ENCODE measurements around the gene TOGARAM2.

The TOGARAM2 gene

DNA sequence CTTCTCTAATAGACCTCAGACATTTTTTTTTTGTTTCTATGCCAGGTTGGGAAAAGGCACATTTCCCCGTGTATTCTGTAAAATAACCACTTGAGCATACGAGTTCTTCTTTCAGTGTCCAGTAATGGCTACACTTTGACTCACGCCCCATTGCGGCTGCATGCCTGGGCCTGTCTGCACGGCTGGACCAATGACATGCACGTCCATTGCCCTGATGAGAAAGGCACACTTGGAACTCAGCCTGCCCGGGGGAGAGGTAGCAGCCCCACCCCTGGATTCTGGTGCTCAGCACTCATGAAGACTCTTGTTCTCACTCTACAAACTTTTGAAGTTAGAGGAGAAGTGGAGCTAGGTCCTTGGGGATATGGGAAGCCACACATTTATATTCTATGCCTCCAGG, 87.4 kb downstream of the TOGARAM2 start:
- POLR2A ChIA-PET, result no interaction called here
- CTCF ChIA-PET, result no interaction called here
- TF ChIP-seq FOXK2 (IDR thresholded peaks at IDR 0.05), result no peak
- DNase-seq (ENCODE audit: extremely low spot score), result no peak

DNA sequence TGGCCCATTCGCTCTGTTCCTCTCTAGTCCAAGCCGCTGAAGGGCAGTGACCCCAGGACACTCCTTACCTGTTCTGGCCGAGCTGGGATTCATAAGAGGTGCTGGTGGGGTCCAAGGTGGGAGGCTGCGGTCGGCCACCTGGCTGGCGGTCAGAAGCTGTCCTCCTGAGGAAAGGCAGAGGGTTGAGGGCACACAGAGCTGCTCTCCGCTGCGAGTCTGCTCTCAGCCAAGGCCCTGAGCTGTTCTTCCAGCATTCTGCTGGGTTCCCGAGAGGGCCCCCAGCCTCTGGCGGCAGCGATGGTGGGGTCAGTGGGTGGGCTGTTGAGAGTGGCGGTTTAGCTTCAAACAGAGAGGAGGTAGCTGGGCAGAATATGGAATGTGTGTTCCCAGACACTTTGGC, 89.4 kb downstream of the TOGARAM2 start:
- TF ChIP-seq NFRKB (IDR thresholded peaks at IDR 0.05) (no peak), ARNT (IDR thresholded peaks at IDR 0.05) (no peak), FOXA1 (IDR thresholded peaks at IDR 0.05) (no peak), L3MBTL2 (conservative IDR thresholded peaks at IDR 0.05) (no peak), ZNF384 (IDR thresholded peaks at IDR 0.05) (no peak), BHLHE40 (IDR thresholded peaks at IDR 0.05; ENCODE audit: borderline replicate concordance) (no peak), LEF1 (IDR thresholded peaks at IDR 0.05; ENCODE audit: borderline replicate concordance) (no peak), HDGF (IDR thresholded peaks at IDR 0.05; ENCODE audit: borderline replicate concordance) (no peak), FOXM1 (IDR thresholded peaks at IDR 0.05; ENCODE audit: borderline replicate concordance) (no peak), CTBP1 (IDR thresholded peaks at IDR 0.05; ENCODE audit: borderline replicate concordance) (no peak), ELF4 (IDR thresholded peaks at IDR 0.05) (no peak), SP1 (IDR thresholded peaks at IDR 0.05) (no peak), FOXK2 (IDR thresholded peaks at IDR 0.05) (no peak), SUZ12 (IDR thresholded peaks at IDR 0.05) (no peak), TARDBP (IDR thresholded peaks at IDR 0.05) (no peak)
- TF ChIP-seq, protein P1, sequence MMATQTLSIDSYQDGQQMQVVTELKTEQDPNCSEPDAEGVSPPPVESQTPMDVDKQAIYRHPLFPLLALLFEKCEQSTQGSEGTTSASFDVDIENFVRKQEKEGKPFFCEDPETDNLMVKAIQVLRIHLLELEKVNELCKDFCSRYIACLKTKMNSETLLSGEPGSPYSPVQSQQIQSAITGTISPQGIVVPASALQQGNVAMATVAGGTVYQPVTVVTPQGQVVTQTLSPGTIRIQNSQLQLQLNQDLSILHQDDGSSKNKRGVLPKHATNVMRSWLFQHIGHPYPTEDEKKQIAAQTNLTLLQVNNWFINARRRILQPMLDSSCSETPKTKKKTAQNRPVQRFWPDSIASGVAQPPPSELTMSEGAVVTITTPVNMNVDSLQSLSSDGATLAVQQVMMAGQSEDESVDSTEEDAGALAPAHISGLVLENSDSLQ (IDR thresholded peaks at IDR 0.05), result no peak
- no peak for DNase-seq (ENCODE audit: extremely low spot score)
- ChIA-PET CTCF (no interaction called here), POLR2A (no interaction called here)

DNA sequence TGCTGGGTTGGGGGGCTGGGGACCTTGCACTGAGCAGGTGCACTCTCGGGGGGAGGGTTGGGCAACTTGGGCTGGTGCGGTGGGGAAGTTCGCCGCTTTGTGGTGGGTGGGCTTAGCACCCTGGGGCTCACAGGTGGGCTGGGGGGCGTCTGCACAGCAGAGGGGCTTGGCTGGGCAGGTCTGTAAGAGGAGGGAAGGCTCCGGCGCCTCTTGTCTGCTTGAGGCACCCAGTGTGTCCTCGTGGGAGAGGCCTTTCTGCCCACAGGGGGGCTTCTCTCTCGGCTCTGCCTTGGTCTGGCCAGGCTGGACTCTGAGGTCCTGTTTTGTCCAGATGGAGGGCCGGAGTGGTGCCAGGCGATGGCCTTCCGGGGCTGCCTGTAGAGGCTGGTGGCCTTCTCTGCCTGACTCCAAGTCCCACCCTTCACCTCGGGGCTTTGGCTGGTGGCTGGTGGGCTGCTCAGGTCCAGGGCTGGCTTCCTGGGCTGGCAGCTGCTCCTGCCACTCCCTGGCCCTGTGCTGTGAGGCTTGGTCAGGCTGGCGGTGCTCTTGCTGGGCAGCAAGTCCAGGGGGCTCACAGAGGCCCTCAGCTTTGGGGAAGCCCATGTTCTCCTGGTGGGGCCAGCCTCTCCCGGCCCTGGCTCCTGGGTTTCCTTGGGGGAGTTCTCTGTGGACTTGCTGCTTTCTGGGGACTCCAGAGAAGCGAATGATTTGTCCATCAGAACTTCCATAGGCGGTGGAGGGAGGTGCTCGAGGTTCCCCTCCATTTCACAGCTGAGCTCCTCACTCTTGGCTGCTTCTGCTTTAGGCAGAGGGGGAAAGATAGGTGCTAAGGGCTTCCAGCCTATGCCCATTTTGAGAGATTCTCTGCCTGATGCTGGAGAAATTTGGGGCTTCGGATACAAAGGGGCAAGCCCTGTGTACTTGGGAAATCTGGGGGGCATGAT, 90.2 kb downstream of the TOGARAM2 start:
- DNase-seq (ENCODE audit: extremely low spot score), result no peak
- no peak for TF ChIP-seq SUZ12 (IDR thresholded peaks at IDR 0.05)
- TF ChIP-seq BHLHE40 (IDR thresholded peaks at IDR 0.05; ENCODE audit: borderline replicate concordance), result no peak
- no peak for TF ChIP-seq ARNT (IDR thresholded peaks at IDR 0.05)
- TF ChIP-seq HDGF (IDR thresholded peaks at IDR 0.05; ENCODE audit: borderline replicate concordance), result no peak
- no peak for TF ChIP-seq ELF4 (IDR thresholded peaks at IDR 0.05)
- TF ChIP-seq, protein P1 (IDR thresholded peaks at IDR 0.05), result no peak
- TF ChIP-seq FOXK2 (IDR thresholded peaks at IDR 0.05), result no peak
- no peak for TF ChIP-seq ZNF384 (IDR thresholded peaks at IDR 0.05)
- no peak for TF ChIP-seq TARDBP (IDR thresholded peaks at IDR 0.05)
- no peak for TF ChIP-seq L3MBTL2 (conservative IDR thresholded peaks at IDR 0.05)
- ChIA-PET CTCF (no interaction called here), POLR2A (no interaction called here)

DNA sequence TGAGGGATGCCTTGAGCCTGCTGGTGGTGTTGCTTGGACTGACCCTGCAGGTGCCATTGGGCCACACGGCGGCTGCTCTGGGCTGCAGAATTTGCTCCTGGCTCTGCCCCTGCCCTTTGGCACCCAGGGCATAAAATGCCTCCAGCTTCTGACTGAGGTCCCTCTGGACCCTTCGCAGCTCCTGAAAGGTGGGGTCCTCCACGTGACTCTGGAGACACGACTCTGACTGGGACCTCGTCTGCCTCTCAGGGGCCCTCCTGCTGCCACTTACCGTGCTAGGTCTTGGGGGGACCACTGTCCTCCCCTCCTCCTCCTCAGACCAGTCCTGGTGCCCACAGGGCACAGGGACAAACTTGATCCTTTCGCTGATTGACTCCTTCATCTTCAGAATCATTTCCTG, 91.2 kb downstream of the TOGARAM2 start:
- no peak for DNase-seq (ENCODE audit: extremely low spot score)
- ChIA-PET CTCF (no interaction called here), POLR2A (no interaction called here)
- TF ChIP-seq NFRKB (IDR thresholded peaks at IDR 0.05), result no peak
- no peak for TF ChIP-seq SP1 (IDR thresholded peaks at IDR 0.05)
- no peak for TF ChIP-seq FOXK2 (IDR thresholded peaks at IDR 0.05)
- no peak for TF ChIP-seq TARDBP (IDR thresholded peaks at IDR 0.05)
- no peak for TF ChIP-seq ARNT (IDR thresholded peaks at IDR 0.05)
- no peak for TF ChIP-seq L3MBTL2 (conservative IDR thresholded peaks at IDR 0.05)
- TF ChIP-seq CTBP1 (IDR thresholded peaks at IDR 0.05; ENCODE audit: borderline replicate concordance), result no peak
- TF ChIP-seq ZNF384 (IDR thresholded peaks at IDR 0.05), result no peak
- TF ChIP-seq HDGF (IDR thresholded peaks at IDR 0.05; ENCODE audit: borderline replicate concordance), result no peak
- TF ChIP-seq, protein P1 (IDR thresholded peaks at IDR 0.05), result no peak
- TF ChIP-seq BHLHE40 (IDR thresholded peaks at IDR 0.05; ENCODE audit: borderline replicate concordance), result no peak
- no peak for TF ChIP-seq FOXA1 (IDR thresholded peaks at IDR 0.05)
- TF ChIP-seq ELF4 (IDR thresholded peaks at IDR 0.05), result no peak
- no peak for TF ChIP-seq LEF1 (IDR thresholded peaks at IDR 0.05; ENCODE audit: borderline replicate concordance)
- TF ChIP-seq SUZ12 (IDR thresholded peaks at IDR 0.05), result no peak
- TF ChIP-seq FOXM1 (IDR thresholded peaks at IDR 0.05; ENCODE audit: borderline replicate concordance), result no peak

DNA sequence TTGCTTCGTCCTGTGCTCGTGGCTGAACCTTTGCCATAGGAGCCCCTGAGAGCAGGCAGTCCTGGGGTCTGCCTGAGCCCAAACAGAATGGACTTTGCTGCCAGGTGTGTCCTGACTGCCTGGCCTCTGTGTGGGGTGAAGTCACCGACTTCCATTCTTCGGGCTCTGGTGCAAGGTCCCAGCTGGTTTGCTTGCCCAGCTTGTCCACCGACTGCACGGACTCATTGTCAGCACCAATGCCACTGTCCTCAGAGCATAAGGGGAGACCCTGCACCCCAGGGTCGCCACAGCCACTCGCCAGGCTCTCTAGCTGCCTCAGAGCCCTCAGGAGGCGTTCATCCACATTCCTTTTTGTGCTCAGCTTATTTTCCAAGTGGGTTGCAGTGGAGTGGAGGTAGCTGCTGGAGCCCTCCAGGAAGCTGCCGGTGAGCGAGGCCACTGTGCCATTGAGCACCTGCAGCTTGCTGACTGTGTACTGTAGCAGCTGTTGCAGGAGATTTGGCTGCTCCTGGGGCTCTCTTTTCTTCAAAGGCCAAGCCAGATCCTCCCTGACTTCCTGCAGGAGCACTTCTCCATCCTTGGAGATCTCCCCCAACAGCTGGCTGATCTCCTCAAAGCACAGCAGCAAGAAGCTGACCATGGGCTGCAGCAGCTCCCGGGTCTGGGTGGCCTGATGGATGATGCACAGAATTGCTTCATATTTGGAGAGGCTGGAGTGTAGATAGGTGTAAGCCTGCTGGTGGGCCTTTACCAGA, 92.0 kb downstream of the TOGARAM2 start:
- CTCF ChIA-PET, result interaction anchor here (0.5 kb wide), 1 partner anchor 114 kb away, joined by 3 read pairs; no protein-coding TSS in a partner anchor
- no peak for DNase-seq (ENCODE audit: extremely low spot score)
- TF ChIP-seq LEF1 (IDR thresholded peaks at IDR 0.05; ENCODE audit: borderline replicate concordance) (no peak), HDGF (IDR thresholded peaks at IDR 0.05; ENCODE audit: borderline replicate concordance) (no peak), FOXA1 (IDR thresholded peaks at IDR 0.05) (no peak), BHLHE40 (IDR thresholded peaks at IDR 0.05; ENCODE audit: borderline replicate concordance) (no peak), CTBP1 (IDR thresholded peaks at IDR 0.05; ENCODE audit: borderline replicate concordance) (no peak)
- TF ChIP-seq, protein P1 (IDR thresholded peaks at IDR 0.05), result no peak
- POLR2A ChIA-PET, result no interaction called here

Data from HEK293T (cell line).